Panc1 (cell line): Measurements from ENCODE around the gene KIF26B.

Experiments
- POLR2AphosphoS5 ChIP-seq: IDR thresholded peaks from 2 replicates; pipeline ENCODE4 v1.6.1; 2012; ENCODE audit warnings: mild to moderate bottlenecking, low read depth, low read length, moderate library complexity
- REST ChIP-seq, 2 experiments: IDR thresholded peaks; 2 replicates each; pipeline ENCODE4 v1.6.1; 2011 to 2012; ENCODE audit warnings: low read depth in 2 of 2, control low read depth in 1 of 2, low read length in 1 of 2, mild to moderate bottlenecking in 1 of 2, moderate library complexity in 1 of 2; ENCODE audit not compliant: insufficient read depth in 1 of 2
- SIN3A ChIP-seq: IDR thresholded peaks from 2 replicates; pipeline ENCODE4 v1.6.1; 2012; ENCODE audit warnings: low read depth, mild to moderate bottlenecking, low read length, moderate library complexity, borderline replicate concordance; ENCODE audit not compliant: insufficient read depth
- TCF7L2 ChIP-seq: IDR thresholded peaks from 2 replicates; pipeline ENCODE4 v1.6.1; 2011; ENCODE audit warnings: mild to moderate bottlenecking, low read depth, low read length, inconsistent platforms
- TF ChIP-seq, protein P1 (sequence below): fragments of 450-650 bp; IDR thresholded peaks from 2 replicates; pipeline ENCODE4 v1.5.1; 2017; ENCODE audit warnings: mild to moderate bottlenecking

GRCh38 chr1:245412306-245412705 is 257.5 kb downstream of the KIF26B start:
- TF ChIP-seq, protein P1, sequence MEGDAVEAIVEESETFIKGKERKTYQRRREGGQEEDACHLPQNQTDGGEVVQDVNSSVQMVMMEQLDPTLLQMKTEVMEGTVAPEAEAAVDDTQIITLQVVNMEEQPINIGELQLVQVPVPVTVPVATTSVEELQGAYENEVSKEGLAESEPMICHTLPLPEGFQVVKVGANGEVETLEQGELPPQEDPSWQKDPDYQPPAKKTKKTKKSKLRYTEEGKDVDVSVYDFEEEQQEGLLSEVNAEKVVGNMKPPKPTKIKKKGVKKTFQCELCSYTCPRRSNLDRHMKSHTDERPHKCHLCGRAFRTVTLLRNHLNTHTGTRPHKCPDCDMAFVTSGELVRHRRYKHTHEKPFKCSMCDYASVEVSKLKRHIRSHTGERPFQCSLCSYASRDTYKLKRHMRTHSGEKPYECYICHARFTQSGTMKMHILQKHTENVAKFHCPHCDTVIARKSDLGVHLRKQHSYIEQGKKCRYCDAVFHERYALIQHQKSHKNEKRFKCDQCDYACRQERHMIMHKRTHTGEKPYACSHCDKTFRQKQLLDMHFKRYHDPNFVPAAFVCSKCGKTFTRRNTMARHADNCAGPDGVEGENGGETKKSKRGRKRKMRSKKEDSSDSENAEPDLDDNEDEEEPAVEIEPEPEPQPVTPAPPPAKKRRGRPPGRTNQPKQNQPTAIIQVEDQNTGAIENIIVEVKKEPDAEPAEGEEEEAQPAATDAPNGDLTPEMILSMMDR, result no peak
- TF ChIP-seq POLR2AphosphoS5 (no peak), TCF7L2 (no peak), SIN3A (no peak), REST (IDR thresholded peaks at IDR 0.05; ENCODE audit: insufficient read depth in 1 of 2, low read depth in 2 of 2, low read length in 1 of 2) (no peak)
